HG03045 (cell line): Measurements from ENCODE around the gene ELL2.

Source experiments
- ATAC-seq: cut with Tn5 transposase; IDR thresholded peaks from one replicate; pipeline ENCODE4 v1.9.1; 2021; ENCODE audit warnings: mild to moderate bottlenecking, moderate library complexity; ENCODE audit not compliant: unreplicated experiment

ELL2 gene

DNA sequence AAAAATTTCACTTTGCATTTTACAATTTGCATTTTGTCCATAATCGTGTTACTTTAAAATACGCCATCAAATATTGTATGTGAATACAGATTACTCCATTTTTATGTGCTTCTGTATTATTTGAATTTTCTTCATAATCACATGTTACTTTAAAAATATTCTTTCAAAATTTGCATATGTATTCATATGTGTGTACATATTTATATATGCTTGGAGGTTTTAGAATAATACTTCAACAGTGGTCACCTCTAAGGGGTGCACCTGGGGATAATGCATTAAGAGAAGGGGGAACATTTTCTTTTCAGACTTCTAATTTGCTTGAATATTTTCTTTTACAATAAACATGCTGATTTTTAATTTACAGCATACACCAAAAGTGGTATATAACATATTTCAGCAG is 21.9 kb upstream of the ELL2 start:
- ATAC-seq = no peak

- no peak for ATAC-seq
These were observed 21.4 kb upstream of the ELL2 start for GRCh38 chr5:95983080-95983479.

GRCh38 chr5:95976606-95977005 is 15.0 kb upstream of the ELL2 start:
- ATAC-seq = no peak

- no peak for ATAC-seq
These were observed 14.1 kb upstream of the ELL2 start for GRCh38 chr5:95975703-95976102.

GRCh38 chr5:95973793-95974325 is 12.2 kb upstream of the ELL2 start:
- peak; percentile 80 for ATAC-seq

DNA sequence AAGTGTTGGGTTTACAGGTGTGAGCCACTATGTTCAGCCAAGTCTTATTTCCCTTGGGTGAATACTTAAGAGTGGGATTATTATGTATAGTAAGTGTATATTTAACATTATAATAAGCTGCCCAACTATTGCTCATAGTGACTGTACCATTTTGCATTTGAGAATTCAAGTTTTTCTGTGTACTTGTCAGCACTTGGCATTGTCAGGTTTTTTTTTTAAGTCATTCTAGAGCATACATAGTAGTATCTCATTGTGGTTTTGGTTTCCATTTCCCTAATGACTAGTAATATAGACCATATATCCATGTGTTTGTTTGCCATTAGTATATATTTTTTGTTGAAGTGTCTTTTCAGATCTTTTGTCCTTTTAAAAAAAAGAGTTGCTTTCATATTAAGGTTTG is 10.5 kb upstream of the ELL2 start:
- ATAC-seq = no peak

GRCh38 chr5:95970359-95970704 is 8.7 kb upstream of the ELL2 start:
- no peak for ATAC-seq

GRCh38 chr5:95969651-95970358 is 8.2 kb upstream of the ELL2 start:
- ATAC-seq = no peak

- ATAC-seq = no peak
These were observed 7.4 kb upstream of the ELL2 start for GRCh38 chr5:95969055-95969454.

GRCh38 chr5:95967236-95967635 is 5.6 kb upstream of the ELL2 start:
- ATAC-seq = no peak

- no peak for ATAC-seq
These were observed 4.4 kb upstream of the ELL2 start for GRCh38 chr5:95966005-95966404.

DNA sequence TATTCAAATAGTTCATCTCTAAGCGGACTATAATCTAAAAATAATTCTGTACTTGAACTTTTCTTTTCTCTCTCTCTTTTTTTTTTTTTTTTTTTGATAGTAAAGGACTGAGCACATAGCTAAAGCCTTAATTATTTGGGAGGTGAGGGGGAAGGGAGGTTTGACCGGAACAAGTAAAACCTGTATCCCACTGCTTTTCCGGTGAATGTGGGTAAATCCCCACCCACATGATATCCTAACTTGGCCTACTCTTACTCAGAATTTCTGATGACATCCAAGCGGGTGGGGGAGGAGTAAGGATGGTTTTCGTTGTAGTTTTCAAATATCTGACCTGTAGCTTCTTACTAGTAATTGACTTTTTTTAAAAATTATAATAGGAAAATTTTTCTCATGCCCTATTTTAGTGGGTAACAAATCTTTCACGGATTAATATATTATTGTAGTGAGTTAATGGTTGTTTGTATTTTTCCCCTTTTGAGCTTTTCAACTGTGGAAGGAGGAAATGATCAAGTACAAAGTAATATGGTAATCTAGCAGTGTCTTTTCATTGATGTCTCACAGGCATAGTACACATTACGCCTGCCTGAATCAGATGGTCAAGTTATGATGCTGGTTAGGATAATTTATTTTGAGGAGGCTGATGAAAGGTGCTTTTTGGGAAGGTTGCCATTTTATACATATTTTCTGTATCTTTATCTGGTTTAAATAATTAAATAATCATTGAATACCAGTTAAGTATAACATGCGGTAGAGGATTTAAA is 2.2 kb upstream of the ELL2 start:
- no peak for ATAC-seq

DNA sequence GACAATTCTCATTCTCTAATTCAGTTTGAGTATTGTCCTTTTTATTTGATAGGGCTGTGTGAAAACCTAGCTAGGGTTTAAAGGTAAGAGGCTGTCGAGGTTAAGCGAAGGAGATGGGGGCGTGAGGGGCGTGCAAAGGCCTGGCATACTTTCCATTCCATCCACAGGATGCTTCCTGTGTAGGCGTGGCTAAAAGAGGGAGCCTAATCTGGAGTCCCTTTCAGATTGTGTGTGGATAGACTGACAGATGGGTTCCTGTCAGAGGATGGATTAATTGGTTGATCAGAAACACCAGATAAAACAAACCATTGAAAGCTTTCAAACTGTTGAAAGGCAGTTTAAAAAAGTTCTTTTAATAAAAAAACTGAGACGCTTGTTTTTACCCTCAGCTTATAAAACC is 1.1 kb upstream of the ELL2 start:
- ATAC-seq = no peak

DNA sequence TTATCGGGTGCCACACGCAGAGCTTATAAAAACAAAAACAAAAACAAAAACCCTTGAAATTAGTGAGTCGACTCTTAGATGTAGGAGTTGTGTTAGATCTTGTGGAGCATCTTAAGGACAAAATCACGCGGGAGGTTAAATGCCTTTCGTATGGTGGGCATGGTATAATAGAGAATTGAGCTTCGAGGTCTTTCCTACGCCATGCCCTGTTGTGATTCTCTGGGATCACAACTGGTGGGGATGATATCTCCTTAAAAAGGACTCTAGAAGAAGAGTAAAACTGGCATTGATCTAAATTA is 773 bp upstream of the ELL2 start:
- ATAC-seq = no peak

- peak; percentile 55 for ATAC-seq
These were observed 709 bp downstream of the ELL2 start for GRCh38 chr5:95960667-95961616.

- no peak for ATAC-seq
These were observed 1.6 kb downstream of the ELL2 start for GRCh38 chr5:95959888-95960666.

DNA sequence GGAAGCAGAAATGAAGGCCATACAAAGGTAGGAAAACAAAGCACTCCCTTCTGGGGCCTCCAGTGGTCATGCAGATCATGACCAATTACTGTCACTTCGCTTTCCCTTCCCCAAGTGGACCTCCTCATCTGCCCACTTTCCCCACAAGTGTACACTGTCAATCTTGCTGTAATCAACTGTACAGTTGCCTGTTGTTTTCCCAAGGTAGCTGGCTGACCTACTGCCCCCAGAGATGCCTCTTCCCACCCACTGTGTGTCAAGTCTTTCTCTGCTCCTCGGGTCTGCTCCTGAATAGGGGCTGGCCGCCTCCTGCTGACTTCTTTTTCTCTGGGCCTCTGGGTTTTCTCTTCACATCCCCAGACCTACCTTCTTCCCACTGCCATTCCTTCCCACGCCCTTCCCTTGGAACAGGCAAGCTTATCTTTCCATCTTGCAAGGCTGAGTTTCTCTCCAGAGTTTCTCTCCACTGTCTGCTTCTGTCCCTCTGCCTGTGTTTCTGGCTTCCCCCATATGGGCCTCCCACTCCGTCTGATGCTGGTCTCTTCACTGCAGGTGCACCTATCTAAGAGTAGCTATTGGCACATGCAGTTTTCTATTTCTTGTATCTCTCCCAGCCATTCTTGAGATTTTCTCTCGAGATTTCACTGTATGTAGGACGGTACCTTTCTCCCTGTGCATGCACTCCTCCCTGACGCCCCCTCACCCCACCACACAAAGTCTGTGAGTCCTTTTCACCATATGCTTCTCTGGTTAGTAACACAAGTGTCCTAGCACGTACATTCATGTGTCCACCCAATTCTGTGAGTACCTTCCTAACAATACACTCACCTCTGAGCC is 2.4 kb downstream of the ELL2 start:
- no peak for ATAC-seq

GRCh38 chr5:95958310-95959014 is 3.2 kb downstream of the ELL2 start:
- ATAC-seq = no peak

DNA sequence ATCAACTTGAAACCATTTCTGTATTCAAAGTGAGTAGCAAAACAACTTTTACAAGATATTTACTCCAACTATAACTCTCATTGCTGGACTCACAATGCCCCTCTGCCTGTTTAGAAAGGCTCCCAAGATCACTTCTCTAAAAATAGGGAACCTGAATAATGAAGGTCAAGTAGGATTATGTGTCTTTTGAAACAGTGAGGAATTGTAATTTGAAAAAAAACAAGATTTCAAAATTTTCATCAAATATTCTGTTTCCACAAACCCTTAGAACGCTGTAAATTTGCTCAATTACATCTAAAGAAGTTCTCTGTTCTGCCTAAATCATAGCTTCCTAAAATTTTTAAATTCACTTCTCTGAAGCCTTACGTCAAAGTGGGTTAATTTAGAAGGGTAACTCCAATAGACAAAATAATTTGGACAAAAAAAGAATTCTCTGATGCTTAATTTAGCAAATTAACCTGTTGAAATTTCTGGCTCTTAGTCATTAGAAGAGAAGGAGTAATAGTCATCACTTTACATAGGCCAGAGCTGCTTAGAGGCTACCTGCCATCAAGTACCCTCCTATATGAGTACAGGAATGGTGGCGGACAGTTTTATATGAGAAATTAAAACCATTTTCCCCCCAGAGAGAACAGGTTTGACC is 4.0 kb downstream of the ELL2 start:
- ATAC-seq = no peak
